ENCODE measurements around the gene ETS1. TPM values are rescaled to one million over a fixed set of nuclear protein-coding genes. Genes with fewer than 3 reads are reported as not detected.

The ETS1 gene
- total RNA-seq, 1 donor from 2014 or later = 37.1 TPM

DNA sequence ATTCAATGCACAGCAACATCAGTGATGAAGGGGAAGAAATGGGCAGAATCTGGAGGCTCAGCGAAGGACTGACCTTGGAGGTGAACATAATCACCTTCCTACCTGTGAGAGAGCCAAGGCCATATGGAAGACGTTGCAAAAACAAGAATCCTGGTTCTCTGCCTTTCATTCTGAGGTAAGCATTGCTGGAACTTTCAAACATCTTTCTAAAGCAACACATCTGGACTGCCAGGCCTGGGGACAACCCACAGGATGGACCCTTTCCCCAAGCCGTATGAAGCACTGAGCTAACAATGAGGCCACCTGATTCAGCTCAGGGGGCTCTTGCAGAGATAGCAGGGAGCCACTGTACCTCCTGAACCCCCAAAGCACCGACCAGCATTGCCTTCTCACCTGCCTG, 70.5 kb downstream of the ETS1 start:
- H3K4me1 ChIP-seq (ENCODE audit: control insufficient read depth in 3 of 3, insufficient read depth in 3 of 3, low read length in 3 of 3) = peaks cover 17 to 40% (median 21%) of the 10 kb centered on the region in 3 donors
- H3K4me3 ChIP-seq (ENCODE audit: low read length in 3 of 3) = peak overlapping the region in 2 of 3 donors; percentile 40 to 42
- no peak overlapping the region for H3K9ac ChIP-seq (ENCODE audit: low read depth in 1 of 3, low read length in 3 of 3)

DNA sequence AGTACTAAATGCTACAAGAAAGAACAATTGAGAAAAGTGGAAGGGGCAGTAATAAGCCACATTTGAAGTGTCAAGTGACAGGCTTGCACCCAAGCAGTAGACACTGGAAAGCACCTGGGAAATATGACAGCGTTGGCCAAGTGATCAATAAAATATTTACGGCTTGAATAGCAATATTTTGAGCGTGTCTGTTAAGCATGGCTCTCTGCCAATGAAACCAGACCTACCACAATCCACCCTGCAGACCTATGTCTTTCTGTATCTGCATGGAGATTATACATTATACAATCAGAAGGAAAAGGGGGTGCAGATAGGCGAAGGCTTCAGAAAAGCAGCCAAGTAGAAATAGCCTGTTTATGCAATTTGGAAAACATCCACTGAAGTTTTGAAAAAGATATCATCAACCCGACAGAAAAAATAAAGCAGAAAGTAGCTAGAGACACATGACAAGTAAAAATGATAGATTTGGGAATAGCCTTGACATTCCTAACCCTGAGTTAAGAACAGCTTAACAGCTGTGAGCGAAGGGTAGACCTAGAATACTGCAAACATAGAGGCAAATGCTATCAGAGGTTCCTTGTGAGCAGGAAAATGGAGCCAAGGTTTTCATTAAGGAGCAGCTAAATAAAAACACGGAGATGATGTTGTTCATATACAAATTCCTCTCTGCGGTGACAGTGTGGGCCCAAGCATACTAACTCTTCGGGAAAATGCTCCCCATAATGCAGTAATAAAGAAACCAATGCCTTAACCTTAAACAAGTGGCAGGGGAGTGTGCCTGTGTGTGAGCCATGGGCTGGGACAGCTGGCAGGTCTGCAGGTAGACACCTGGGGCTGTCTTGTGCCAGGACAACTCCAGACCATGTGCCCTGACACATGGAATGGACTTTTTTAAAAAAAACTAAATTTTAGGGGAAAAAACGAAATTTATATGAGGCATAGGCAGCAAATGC, 71.3 kb downstream of the ETS1 start:
- H3K4me1 ChIP-seq (ENCODE audit: control insufficient read depth in 3 of 3, insufficient read depth in 3 of 3, low read length in 3 of 3) = peaks cover 15 to 35% (median 28%) of the 10 kb centered on the region in 3 donors
- peak overlapping the region in 2 of 3 donors; percentile 1 to 6 for H3K9ac ChIP-seq (ENCODE audit: low read depth in 1 of 3, low read length in 3 of 3)
- H3K9me3 ChIP-seq (ENCODE audit: control insufficient read depth in 3 of 3, low read length in 3 of 3) = no peaks in the 10 kb centered on the region
- H3K4me3 ChIP-seq (ENCODE audit: low read length in 3 of 3) = peak overlapping the region in 1 of 3 donors; percentile 40
- H3K27ac ChIP-seq (ENCODE audit: low read depth, low read length) = no peak overlapping the region
- peaks cover 3 to 8% (median 7%) of the 10 kb centered on the region in 3 donors for H3K36me3 ChIP-seq (ENCODE audit: control insufficient read depth in 3 of 3, insufficient read depth in 3 of 3, low read length in 3 of 3)
- H3K27me3 ChIP-seq (ENCODE audit: control insufficient read depth in 3 of 3, insufficient read depth in 3 of 3, low read length in 3 of 3) = no peaks in the 10 kb centered on the region

More for the DNA sequence above, 70.5 kb downstream of the ETS1 start:
- Histone ChIP-seq H3K27me3 (ENCODE audit: control insufficient read depth in 3 of 3, insufficient read depth in 3 of 3, low read length in 3 of 3) (no peaks in the 10 kb centered on the region), H3K36me3 (ENCODE audit: control insufficient read depth in 3 of 3, insufficient read depth in 3 of 3, low read length in 3 of 3) (peaks cover 3 to 8% (median 7%) of the 10 kb centered on the region in 3 donors), H3K9me3 (ENCODE audit: control insufficient read depth in 3 of 3, low read length in 3 of 3) (no peaks in the 10 kb centered on the region), H3K27ac (ENCODE audit: low read depth, low read length) (no peak overlapping the region)

- Histone ChIP-seq H3K4me3 (ENCODE audit: low read length in 3 of 3) (peak overlapping the region in 1 of 3 donors; percentile 40), H3K9ac (ENCODE audit: low read depth in 1 of 3, low read length in 3 of 3) (peak overlapping the region in 1 of 3 donors; percentile 26), H3K36me3 (ENCODE audit: control insufficient read depth in 3 of 3, insufficient read depth in 3 of 3, low read length in 3 of 3) (peaks cover 3 to 8% (median 7%) of the 10 kb centered on the region in 3 donors), H3K9me3 (ENCODE audit: control insufficient read depth in 3 of 3, low read length in 3 of 3) (no peaks in the 10 kb centered on the region), H3K27ac (ENCODE audit: low read depth, low read length) (no peak overlapping the region), H3K4me1 (ENCODE audit: control insufficient read depth in 3 of 3, insufficient read depth in 3 of 3, low read length in 3 of 3) (peaks cover 15 to 36% (median 36%) of the 10 kb centered on the region in 3 donors), H3K27me3 (ENCODE audit: control insufficient read depth in 3 of 3, insufficient read depth in 3 of 3, low read length in 3 of 3) (no peaks in the 10 kb centered on the region)
Measured at GRCh38 chr11:128515086-128515485, 72.3 kb downstream of the ETS1 start.

GRCh38 chr11:128513915-128514681, 73.3 kb downstream of the ETS1 start:
- Histone ChIP-seq H3K4me3 (ENCODE audit: low read length in 3 of 3) (no peak overlapping the region), H3K27me3 (ENCODE audit: control insufficient read depth in 3 of 3, insufficient read depth in 3 of 3, low read length in 3 of 3) (no peaks in the 10 kb centered on the region), H3K27ac (ENCODE audit: low read depth, low read length) (no peak overlapping the region), H3K4me1 (ENCODE audit: control insufficient read depth in 3 of 3, insufficient read depth in 3 of 3, low read length in 3 of 3) (peaks cover 15 to 39% (median 36%) of the 10 kb centered on the region in 3 donors), H3K9ac (ENCODE audit: low read depth in 1 of 3, low read length in 3 of 3) (no peak overlapping the region), H3K9me3 (ENCODE audit: control insufficient read depth in 3 of 3, low read length in 3 of 3) (no peaks in the 10 kb centered on the region), H3K36me3 (ENCODE audit: control insufficient read depth in 3 of 3, insufficient read depth in 3 of 3, low read length in 3 of 3) (peaks cover 3 to 8% (median 7%) of the 10 kb centered on the region in 3 donors)

GRCh38 chr11:128512474-128512996, 74.8 kb downstream of the ETS1 start:
- Histone ChIP-seq H3K27ac (ENCODE audit: low read depth, low read length) (no peak overlapping the region), H3K4me1 (ENCODE audit: control insufficient read depth in 3 of 3, insufficient read depth in 3 of 3, low read length in 3 of 3) (peaks cover 24 to 49% (median 29%) of the 10 kb centered on the region in 3 donors)

GRCh38 chr11:128511712-128512111, 75.6 kb downstream of the ETS1 start:
- Histone ChIP-seq H3K9ac (ENCODE audit: low read depth in 1 of 3, low read length in 3 of 3) (no peak overlapping the region), H3K36me3 (ENCODE audit: control insufficient read depth in 3 of 3, insufficient read depth in 3 of 3, low read length in 3 of 3) (peaks cover 3 to 8% (median 7%) of the 10 kb centered on the region in 3 donors), H3K4me3 (ENCODE audit: low read length in 3 of 3) (peak overlapping the region in 1 of 3 donors; percentile 19), H3K9me3 (ENCODE audit: control insufficient read depth in 3 of 3, low read length in 3 of 3) (no peaks in the 10 kb centered on the region), H3K27ac (ENCODE audit: low read depth, low read length) (no peak overlapping the region), H3K4me1 (ENCODE audit: control insufficient read depth in 3 of 3, insufficient read depth in 3 of 3, low read length in 3 of 3) (peaks cover 30 to 50% (median 32%) of the 10 kb centered on the region in 3 donors), H3K27me3 (ENCODE audit: control insufficient read depth in 3 of 3, insufficient read depth in 3 of 3, low read length in 3 of 3) (no peaks in the 10 kb centered on the region)

More at GRCh38 chr11:128512474-128512996, 74.8 kb downstream of the ETS1 start:
- H3K36me3 ChIP-seq (ENCODE audit: control insufficient read depth in 3 of 3, insufficient read depth in 3 of 3, low read length in 3 of 3) = peaks cover 3 to 8% (median 7%) of the 10 kb centered on the region in 3 donors
- no peak overlapping the region for H3K4me3 ChIP-seq (ENCODE audit: low read length in 3 of 3)
- H3K27me3 ChIP-seq (ENCODE audit: control insufficient read depth in 3 of 3, insufficient read depth in 3 of 3, low read length in 3 of 3) = no peaks in the 10 kb centered on the region
- H3K9me3 ChIP-seq (ENCODE audit: control insufficient read depth in 3 of 3, low read length in 3 of 3) = no peaks in the 10 kb centered on the region
- no peak overlapping the region for H3K9ac ChIP-seq (ENCODE audit: low read depth in 1 of 3, low read length in 3 of 3)

- Histone ChIP-seq H3K4me3 (ENCODE audit: low read length in 3 of 3) (no peak overlapping the region), H3K27ac (ENCODE audit: low read depth, low read length) (no peak overlapping the region), H3K36me3 (ENCODE audit: control insufficient read depth in 3 of 3, insufficient read depth in 3 of 3, low read length in 3 of 3) (peaks cover 3 to 8% (median 7%) of the 10 kb centered on the region in 3 donors), H3K27me3 (ENCODE audit: control insufficient read depth in 3 of 3, insufficient read depth in 3 of 3, low read length in 3 of 3) (no peaks in the 10 kb centered on the region), H3K9ac (ENCODE audit: low read depth in 1 of 3, low read length in 3 of 3) (no peak overlapping the region), H3K4me1 (ENCODE audit: control insufficient read depth in 3 of 3, insufficient read depth in 3 of 3, low read length in 3 of 3) (peaks cover 41 to 58% (median 42%) of the 10 kb centered on the region in 3 donors), H3K9me3 (ENCODE audit: control insufficient read depth in 3 of 3, low read length in 3 of 3) (no peaks in the 10 kb centered on the region)
Measured at GRCh38 chr11:128509621-128510389, 77.6 kb downstream of the ETS1 start.

- H3K27me3 ChIP-seq (ENCODE audit: control insufficient read depth in 3 of 3, insufficient read depth in 3 of 3, low read length in 3 of 3) = no peaks in the 10 kb centered on the region
- no peak overlapping the region for H3K4me3 ChIP-seq (ENCODE audit: low read length in 3 of 3)
- peaks cover 49 to 67% (median 51%) of the 10 kb centered on the region in 3 donors for H3K4me1 ChIP-seq (ENCODE audit: control insufficient read depth in 3 of 3, insufficient read depth in 3 of 3, low read length in 3 of 3)
- H3K9me3 ChIP-seq (ENCODE audit: control insufficient read depth in 3 of 3, low read length in 3 of 3) = no peaks in the 10 kb centered on the region
- no peak overlapping the region for H3K9ac ChIP-seq (ENCODE audit: low read depth in 1 of 3, low read length in 3 of 3)
- H3K27ac ChIP-seq (ENCODE audit: low read depth, low read length) = no peak overlapping the region
- H3K36me3 ChIP-seq (ENCODE audit: control insufficient read depth in 3 of 3, insufficient read depth in 3 of 3, low read length in 3 of 3) = peaks cover 3 to 8% (median 7%) of the 10 kb centered on the region in 3 donors
Measured at GRCh38 chr11:128508770-128509510, 78.4 kb downstream of the ETS1 start.
